B cell (primary cell): Measurements from ENCODE around the gene PAGE3.

Experiments used
- EZH2 ChIP-seq: IDR thresholded peaks from 2 replicates; pipeline ENCODE4 v1.6.1; 2012; ENCODE audit warnings: borderline replicate concordance, low read depth, mild to moderate bottlenecking, moderate library complexity, low read length; ENCODE audit not compliant: insufficient read depth, poor library complexity, severe bottlenecking
- TF ChIP-seq, protein P1 (sequence below): fragments of 200-600 bp; IDR thresholded peaks from one replicate; pipeline ENCODE4 v1.8.0; 2022; ENCODE audit warnings: antibody characterized with exemption, mild to moderate bottlenecking

DNA sequence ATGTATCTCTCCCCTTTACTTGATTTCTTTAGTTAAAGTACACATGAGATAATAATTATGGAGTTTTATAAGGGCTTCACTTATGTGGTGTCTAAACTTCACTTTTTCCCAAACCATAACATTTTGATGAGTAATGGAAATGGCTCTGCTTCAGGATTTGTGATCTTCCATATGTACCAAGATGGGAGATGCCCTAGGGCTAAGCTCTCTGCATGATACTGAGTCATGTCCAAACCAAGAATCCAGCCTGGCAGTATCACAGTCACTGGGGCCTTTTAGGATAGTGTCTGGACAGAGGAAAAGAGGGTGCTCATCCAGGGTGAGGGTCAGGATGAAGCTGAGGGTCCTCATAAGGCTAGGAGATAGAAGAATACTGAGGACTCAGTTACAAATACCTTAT is 47.9 kb upstream of the PAGE3 start:
- TF ChIP-seq, protein P1, sequence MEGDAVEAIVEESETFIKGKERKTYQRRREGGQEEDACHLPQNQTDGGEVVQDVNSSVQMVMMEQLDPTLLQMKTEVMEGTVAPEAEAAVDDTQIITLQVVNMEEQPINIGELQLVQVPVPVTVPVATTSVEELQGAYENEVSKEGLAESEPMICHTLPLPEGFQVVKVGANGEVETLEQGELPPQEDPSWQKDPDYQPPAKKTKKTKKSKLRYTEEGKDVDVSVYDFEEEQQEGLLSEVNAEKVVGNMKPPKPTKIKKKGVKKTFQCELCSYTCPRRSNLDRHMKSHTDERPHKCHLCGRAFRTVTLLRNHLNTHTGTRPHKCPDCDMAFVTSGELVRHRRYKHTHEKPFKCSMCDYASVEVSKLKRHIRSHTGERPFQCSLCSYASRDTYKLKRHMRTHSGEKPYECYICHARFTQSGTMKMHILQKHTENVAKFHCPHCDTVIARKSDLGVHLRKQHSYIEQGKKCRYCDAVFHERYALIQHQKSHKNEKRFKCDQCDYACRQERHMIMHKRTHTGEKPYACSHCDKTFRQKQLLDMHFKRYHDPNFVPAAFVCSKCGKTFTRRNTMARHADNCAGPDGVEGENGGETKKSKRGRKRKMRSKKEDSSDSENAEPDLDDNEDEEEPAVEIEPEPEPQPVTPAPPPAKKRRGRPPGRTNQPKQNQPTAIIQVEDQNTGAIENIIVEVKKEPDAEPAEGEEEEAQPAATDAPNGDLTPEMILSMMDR, result no peak
- no peak for TF ChIP-seq EZH2
